Measurements from ENCODE around the gene ANKRD33B.

- no peak for TF ChIP-seq EZH2 (IDR thresholded peaks at IDR 0.05; ENCODE audit: insufficient read depth, poor library complexity, severe bottlenecking)
- no peak for TF ChIP-seq EZH2phosphoT487 (IDR thresholded peaks at IDR 0.05; ENCODE audit: insufficient read depth, low read depth)
These were observed 124.8 kb downstream of the ANKRD33B start for GRCh38 chr5:10688651-10689171.
